Stimulated activated memory B cell treated with anti-CD40 and anti-IgM and Interleukin-4, amounts not matched to agents 10 μg/mL and 1 μg/mL and 100 μg/mL, for 72 hours (primary cell): ENCODE data around the gene SMKR1.
A peak's percentile ranks its signal among the peaks of the same experiment; 100 is the strongest.
"Not testable (repeated sequence)": the region's sequence is repeated elsewhere in the genome, so short reads cannot be mapped to it uniquely, and the experiment has no call there.

ENCODE experiments used
- ATAC-seq: fragments of 150-1000 bp; cut with Tn5 transposase; 2 replicates; pipeline ENCODE4 v1.10.0; 2021
- H3K27ac Mint-ChIP-seq: one replicate; pipeline ENCODE4 v1.8.0; 2022; ENCODE audit warnings: mild to moderate bottlenecking, mixed read lengths
- H3K27me3 Mint-ChIP-seq: one replicate; pipeline ENCODE4 v1.8.0; 2022; ENCODE audit warnings: mixed read lengths
- H3K36me3 Mint-ChIP-seq: one replicate; pipeline ENCODE4 v1.8.0; 2022; ENCODE audit warnings: mixed read lengths
- H3K4me1 Mint-ChIP-seq: one replicate; pipeline ENCODE4 v1.8.0; 2022; ENCODE audit warnings: mixed read lengths
- H3K4me3 Mint-ChIP-seq: one replicate; pipeline ENCODE4 v1.8.0; 2022; ENCODE audit warnings: mild to moderate bottlenecking, moderate library complexity, mixed read lengths
- H3K9me3 Mint-ChIP-seq: one replicate; pipeline ENCODE4 v1.8.0; 2022; ENCODE audit warnings: mixed read lengths

The SMKR1 gene

DNA sequence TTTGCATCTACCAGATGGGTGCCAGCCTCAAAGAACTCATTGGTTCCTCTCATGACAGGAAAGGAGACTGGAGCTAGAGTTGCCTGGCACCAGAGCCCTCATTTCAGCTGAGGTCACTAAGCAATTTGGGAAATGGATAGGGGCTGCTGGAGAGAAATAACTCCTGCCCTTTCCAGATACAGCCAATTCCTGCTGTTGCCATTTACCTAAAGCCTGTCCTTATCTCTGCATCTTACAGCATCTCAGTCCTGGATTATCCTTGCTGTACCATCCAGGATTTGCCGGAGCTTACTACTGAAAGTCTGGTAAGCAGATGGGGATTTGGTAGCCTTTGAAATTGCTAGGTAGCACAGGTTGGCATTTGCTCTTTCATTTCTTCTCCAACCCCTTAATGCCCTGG is 31.9 kb upstream of the SMKR1 start:
- H3K36me3 Mint-ChIP-seq = no peaks in the 10 kb centered on the region
- no peak overlapping the region for H3K27ac Mint-ChIP-seq
- no peak overlapping the region for H3K4me3 Mint-ChIP-seq
- no peaks in the 10 kb centered on the region for H3K4me1 Mint-ChIP-seq
- H3K9me3 Mint-ChIP-seq = no peaks in the 10 kb centered on the region
- H3K27me3 Mint-ChIP-seq = no peaks in the 10 kb centered on the region
- ATAC-seq = no peak

DNA sequence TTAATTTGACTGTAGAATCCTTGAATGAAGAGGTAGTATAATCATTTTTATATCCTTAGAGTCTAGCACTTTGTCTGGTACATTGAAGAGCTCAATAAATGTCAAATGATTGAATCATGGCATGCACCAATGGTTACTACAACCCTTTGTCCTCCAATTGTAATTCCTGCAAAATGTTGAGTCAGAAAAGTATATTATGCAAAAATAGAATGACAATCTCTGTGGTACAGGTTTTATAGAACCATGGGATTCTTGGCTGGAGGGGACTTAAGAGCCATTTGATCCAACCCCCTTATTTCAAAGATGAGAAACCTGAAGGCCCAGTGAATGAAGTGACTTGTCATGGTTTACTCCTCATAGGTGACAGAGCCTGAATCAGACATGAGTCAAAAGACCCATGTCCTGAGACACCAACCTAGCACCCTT is 30.9 kb upstream of the SMKR1 start:
- Mint-ChIP-seq H3K9me3 (no peaks in the 10 kb centered on the region), H3K4me3 (no peak overlapping the region), H3K27me3 (no peaks in the 10 kb centered on the region), H3K36me3 (no peaks in the 10 kb centered on the region), H3K27ac (no peak overlapping the region), H3K4me1 (no peaks in the 10 kb centered on the region)
- no peak for ATAC-seq

DNA sequence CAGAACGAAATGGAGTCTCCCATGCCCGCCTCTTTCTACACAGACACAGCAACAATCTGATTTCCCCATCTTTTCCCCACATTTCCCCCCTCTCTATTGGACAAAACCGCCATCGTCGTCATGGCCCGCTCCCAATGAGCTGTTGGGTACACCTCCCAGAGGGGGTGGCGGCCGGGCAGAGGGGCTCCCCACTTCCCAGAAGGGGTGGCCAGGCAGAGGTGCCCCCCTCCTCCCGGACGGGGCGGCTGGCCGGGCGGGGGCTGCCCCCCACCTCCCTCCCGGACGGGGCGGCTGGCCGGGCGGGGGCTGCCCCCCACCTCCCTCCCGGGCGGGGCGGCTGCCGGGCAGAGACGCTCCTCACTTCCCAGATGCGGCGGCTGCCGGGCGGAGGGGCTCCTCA is 26.4 kb upstream of the SMKR1 start:
- H3K4me1 Mint-ChIP-seq, ATAC-seq, H3K27me3 Mint-ChIP-seq, H3K4me3 Mint-ChIP-seq, H3K9me3 Mint-ChIP-seq, H3K36me3 Mint-ChIP-seq, H3K27ac Mint-ChIP-seq: not testable (repeated sequence)

DNA sequence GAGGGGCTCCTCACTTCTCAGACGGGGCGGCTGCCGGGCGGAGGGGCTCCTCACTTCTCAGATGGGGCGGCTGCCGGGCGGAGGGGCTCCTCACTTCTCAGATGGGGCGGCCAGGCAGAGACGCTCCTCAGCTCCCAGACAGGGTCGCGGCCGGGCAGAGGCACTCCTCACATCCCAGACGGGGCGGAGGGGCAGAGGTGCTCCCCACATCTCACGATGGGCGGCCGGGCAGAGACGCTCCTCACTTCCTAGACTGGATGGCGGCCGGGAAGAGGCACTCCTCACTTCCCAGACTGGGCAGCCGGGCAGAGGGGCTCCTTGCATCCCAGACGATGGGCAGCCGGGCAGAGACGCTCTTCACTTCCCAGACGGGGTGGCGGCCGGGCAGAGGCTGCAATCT is 25.9 kb upstream of the SMKR1 start:
- not testable (repeated sequence) for H3K4me3 Mint-ChIP-seq, H3K27ac Mint-ChIP-seq, H3K9me3 Mint-ChIP-seq, H3K4me1 Mint-ChIP-seq, H3K36me3 Mint-ChIP-seq, H3K27me3 Mint-ChIP-seq, ATAC-seq

DNA sequence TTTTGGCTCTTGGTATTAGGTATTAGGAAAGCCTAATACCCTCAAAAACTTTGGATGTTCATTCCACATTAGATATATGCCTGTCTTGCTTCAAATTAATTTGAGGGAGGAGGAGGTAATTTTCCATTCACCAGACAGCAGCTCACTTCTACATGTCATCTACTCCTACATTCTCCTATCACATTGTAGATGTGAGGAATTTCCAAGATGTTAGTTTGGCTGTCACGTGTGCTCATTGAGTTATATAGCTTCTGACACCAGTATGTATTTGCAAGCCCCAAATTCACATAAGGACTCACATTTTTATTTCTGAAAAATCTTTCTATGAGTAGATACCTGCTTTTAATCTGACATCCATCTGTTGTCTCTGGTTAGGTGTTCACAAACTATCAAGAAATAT is 22.5 kb upstream of the SMKR1 start:
- Mint-ChIP-seq H3K4me1 (no peaks in the 10 kb centered on the region), H3K36me3 (no peaks in the 10 kb centered on the region)

DNA sequence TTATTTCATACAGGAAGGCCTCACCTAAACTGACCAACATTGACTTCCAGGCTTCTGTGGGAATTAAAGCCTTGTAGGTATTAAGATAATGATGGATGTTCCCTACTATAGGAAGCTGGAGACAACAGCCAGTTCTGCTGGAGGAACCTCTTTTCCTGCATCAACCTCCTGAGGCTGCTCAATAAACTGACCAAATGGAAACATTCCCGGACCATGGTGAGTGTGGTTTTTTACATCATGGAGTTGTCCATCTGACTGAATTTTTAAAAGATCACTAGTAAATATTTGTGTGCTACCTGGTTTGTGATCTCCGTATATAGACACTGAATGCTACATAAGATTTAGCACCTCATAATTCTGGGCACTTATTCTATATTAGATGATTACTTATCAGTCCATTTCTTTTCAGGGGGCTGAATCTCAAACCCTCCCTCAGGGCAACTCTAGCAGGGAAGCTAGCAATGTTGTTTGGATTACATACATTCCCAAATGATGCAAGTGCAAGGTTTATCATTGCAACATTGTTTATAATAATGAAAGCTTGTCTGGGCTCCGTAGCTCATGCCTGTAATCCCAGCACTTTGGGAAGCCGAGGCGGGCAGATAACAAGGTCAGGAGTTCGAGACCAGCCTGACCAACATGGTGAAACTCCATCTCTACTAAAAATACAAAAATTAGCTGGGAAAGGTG is 21.5 kb upstream of the SMKR1 start:
- no peak overlapping the region for H3K4me3 Mint-ChIP-seq
- no peak overlapping the region for H3K27ac Mint-ChIP-seq
- no peaks in the 10 kb centered on the region for H3K27me3 Mint-ChIP-seq
- no peaks in the 10 kb centered on the region for H3K4me1 Mint-ChIP-seq
- no peaks in the 10 kb centered on the region for H3K36me3 Mint-ChIP-seq
- ATAC-seq = no peak
- no peaks in the 10 kb centered on the region for H3K9me3 Mint-ChIP-seq

More for the DNA sequence above, 22.5 kb upstream of the SMKR1 start:
- no peak overlapping the region for H3K27ac Mint-ChIP-seq
- no peak overlapping the region for H3K4me3 Mint-ChIP-seq
- H3K9me3 Mint-ChIP-seq = no peaks in the 10 kb centered on the region
- ATAC-seq = no peak
- no peaks in the 10 kb centered on the region for H3K27me3 Mint-ChIP-seq

DNA sequence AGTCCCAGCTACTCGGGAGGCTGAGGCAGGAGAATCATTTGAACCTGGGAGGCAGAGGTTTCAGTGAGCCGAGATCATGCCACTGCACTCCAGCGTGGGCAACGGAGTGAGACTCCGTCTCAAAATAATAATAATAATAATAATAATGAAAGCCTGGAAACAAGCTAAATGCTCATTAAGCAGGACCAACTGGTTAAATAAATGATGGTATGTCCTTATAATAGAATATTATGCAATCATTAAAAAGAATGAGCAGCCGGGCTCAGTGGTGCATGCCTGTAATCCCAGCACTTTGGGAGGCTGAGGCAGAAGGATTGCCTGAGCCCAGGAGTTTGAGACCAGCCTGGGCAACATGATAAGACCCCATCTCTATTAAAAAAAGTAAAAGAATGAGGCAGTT is 21.0 kb upstream of the SMKR1 start:
- not testable (repeated sequence) for H3K4me3 Mint-ChIP-seq, H3K36me3 Mint-ChIP-seq, H3K9me3 Mint-ChIP-seq, ATAC-seq, H3K27me3 Mint-ChIP-seq, H3K27ac Mint-ChIP-seq, H3K4me1 Mint-ChIP-seq

DNA sequence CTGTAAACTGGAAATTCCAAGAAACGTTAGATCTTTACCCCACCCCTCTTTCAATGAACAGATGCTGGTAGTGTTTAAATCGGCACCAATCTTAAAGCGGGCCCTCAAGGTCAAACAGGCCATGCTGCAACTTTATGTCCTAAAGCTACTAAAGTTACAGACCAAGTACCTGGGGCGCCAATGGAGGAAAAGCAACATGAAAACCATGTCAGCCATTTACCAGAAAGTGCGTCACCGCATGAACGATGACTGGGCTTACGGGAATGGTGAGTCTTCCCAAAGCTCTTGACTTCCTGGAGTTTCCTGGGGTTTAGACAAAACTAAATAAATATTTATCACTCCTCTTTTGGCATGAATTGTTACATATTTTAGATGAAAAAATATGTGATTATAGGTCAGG is 19.6 kb upstream of the SMKR1 start:
- Mint-ChIP-seq H3K9me3 (no peaks in the 10 kb centered on the region), H3K4me3 (no peak overlapping the region), H3K27ac (no peak overlapping the region), H3K4me1 (no peaks in the 10 kb centered on the region), H3K27me3 (no peaks in the 10 kb centered on the region), H3K36me3 (no peaks in the 10 kb centered on the region)
- no peak for ATAC-seq

DNA sequence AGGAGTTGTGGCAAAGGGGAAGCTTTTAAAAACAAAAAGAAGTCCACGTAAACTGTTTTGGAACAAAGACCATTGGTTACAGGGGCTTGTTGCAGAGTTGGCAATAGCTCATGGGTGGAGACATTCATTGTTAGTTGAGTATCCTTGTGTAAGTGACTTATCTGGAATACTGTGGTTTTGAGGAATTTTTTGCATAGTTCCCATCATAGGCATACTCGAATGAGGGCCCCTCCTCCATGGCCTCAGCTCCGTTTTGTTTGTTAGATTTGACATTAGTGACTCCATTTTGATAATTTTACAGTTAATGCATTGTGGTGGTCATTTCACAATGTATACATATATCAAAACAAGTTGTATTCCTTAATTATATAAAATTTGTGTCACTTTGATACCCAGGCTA is 12.8 kb upstream of the SMKR1 start:
- Mint-ChIP-seq H3K4me1 (peaks cover 8% of the 10 kb centered on the region), H3K36me3 (no peaks in the 10 kb centered on the region), H3K9me3 (no peaks in the 10 kb centered on the region), H3K4me3 (no peak overlapping the region), H3K27ac (no peak overlapping the region), H3K27me3 (no peaks in the 10 kb centered on the region)
- ATAC-seq = no peak

DNA sequence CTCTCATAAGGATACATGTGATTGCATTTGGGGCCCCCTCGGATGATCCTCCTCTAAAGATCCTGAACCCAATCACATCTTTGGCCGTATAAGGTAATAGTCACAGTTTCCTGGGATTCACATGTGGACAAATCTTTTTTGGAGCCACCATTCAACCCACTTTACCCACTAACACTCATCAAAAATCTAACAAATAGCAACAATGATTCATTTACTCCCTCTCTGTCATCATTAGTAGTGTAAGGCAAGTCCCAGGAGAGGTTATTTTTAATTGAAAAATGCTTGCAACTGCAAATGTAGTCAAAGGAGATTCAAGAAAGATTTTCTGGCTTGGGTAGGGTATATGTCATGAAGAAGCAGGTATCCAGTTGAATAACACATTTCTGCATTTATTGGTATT is 9.9 kb upstream of the SMKR1 start:
- no peaks in the 10 kb centered on the region for H3K27me3 Mint-ChIP-seq
- no peak overlapping the region for H3K27ac Mint-ChIP-seq
- peaks cover 28% of the 10 kb centered on the region for H3K4me1 Mint-ChIP-seq
- H3K9me3 Mint-ChIP-seq = no peaks in the 10 kb centered on the region
- H3K36me3 Mint-ChIP-seq = no peaks in the 10 kb centered on the region
- H3K4me3 Mint-ChIP-seq = no peak overlapping the region
- ATAC-seq = no peak

DNA sequence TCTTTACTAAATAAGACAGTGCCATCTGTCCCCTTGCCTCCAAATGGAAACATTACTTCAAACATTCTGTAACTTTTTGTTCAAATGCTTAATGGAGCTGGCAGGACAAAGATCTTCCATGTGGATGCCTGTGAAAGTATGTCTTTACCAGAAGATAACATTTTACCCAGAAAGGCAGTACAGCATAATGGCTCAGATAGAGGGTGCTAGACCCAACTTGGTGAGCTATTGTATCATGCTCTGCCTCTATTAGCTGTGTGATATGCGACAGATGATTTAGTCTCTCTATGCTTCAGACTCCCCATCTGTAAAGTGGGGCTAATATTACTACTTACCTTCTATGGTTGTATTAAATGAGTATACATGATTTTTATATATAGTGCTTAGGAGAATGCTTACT is 8.8 kb upstream of the SMKR1 start:
- no peaks in the 10 kb centered on the region for H3K9me3 Mint-ChIP-seq
- peaks cover 28% of the 10 kb centered on the region for H3K4me1 Mint-ChIP-seq
- H3K36me3 Mint-ChIP-seq = no peaks in the 10 kb centered on the region
- no peak overlapping the region for H3K4me3 Mint-ChIP-seq
- H3K27ac Mint-ChIP-seq = no peak overlapping the region
- no peaks in the 10 kb centered on the region for H3K27me3 Mint-ChIP-seq
- ATAC-seq = peak; percentile 71

DNA sequence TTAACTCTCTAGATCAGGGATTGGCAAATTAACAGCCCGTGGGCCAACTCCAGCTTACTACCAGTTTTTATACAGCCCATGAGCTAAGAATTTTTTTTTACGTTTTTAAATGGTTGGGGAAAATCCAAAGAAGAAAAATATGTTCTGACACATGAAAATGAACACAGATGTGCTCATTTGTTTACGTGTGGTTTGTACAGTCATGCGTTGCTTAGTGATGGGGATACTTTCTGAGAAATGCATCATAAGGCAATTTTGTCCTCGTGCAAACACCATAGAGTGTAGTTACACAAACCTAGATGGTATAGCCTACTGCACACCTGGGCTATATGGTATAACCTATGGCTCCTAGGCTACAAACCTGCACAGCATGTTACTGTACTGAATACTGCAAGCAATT is 8.3 kb upstream of the SMKR1 start:
- Mint-ChIP-seq H3K4me3 (no peak overlapping the region), H3K27ac (no peak overlapping the region), H3K9me3 (no peaks in the 10 kb centered on the region), H3K4me1 (peaks cover 28% of the 10 kb centered on the region), H3K36me3 (no peaks in the 10 kb centered on the region), H3K27me3 (no peaks in the 10 kb centered on the region)
- ATAC-seq = peak; percentile 87

DNA sequence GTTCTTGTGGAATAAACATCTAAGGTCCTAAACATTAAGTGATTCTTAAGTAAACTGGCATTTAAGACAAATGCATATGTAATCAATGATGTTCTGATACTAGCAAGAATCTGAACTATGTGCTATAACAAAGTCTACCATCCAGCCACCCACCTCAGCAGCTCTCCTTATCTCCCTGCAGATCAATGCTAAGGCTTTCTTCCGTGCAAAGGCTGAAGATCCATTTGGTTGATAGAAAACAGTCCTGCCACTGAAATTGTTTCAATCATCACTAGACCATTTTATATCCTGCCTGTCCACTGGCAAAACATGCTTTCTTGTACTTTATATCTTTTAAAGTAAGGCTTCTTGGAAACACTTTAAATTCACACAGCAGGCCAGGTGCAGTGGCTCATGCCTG is 6.3 kb upstream of the SMKR1 start:
- no peaks in the 10 kb centered on the region for H3K36me3 Mint-ChIP-seq
- H3K4me3 Mint-ChIP-seq = no peak overlapping the region
- H3K27me3 Mint-ChIP-seq = no peaks in the 10 kb centered on the region
- peaks cover 41% of the 10 kb centered on the region for H3K4me1 Mint-ChIP-seq
- H3K9me3 Mint-ChIP-seq = no peaks in the 10 kb centered on the region
- H3K27ac Mint-ChIP-seq = no peak overlapping the region
- ATAC-seq = no peak

DNA sequence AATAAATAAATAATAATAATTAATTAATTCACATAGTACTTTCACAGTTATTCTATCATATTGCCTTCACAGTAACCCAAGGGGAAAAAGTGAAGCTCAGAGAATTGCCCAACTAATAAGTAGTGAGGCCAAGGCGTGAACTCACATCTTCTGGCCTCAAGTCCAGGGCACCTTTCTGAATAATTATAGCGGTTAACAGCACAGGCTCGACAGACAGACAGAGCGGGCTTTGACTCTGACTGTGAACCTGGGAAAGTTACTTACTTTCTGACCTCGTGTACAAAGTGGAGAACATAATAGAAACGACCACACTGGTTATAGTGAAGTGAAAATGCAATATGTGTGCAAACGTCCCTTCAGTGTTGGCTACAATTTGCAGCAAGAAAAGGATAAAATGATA is 5.7 kb upstream of the SMKR1 start:
- H3K4me1 Mint-ChIP-seq = peaks cover 48% of the 10 kb centered on the region
- no peaks in the 10 kb centered on the region for H3K9me3 Mint-ChIP-seq
- H3K27me3 Mint-ChIP-seq = no peaks in the 10 kb centered on the region
- no peak overlapping the region for H3K4me3 Mint-ChIP-seq
- H3K36me3 Mint-ChIP-seq = no peaks in the 10 kb centered on the region
- ATAC-seq = no peak
- H3K27ac Mint-ChIP-seq = peak overlapping the region; percentile 36

DNA sequence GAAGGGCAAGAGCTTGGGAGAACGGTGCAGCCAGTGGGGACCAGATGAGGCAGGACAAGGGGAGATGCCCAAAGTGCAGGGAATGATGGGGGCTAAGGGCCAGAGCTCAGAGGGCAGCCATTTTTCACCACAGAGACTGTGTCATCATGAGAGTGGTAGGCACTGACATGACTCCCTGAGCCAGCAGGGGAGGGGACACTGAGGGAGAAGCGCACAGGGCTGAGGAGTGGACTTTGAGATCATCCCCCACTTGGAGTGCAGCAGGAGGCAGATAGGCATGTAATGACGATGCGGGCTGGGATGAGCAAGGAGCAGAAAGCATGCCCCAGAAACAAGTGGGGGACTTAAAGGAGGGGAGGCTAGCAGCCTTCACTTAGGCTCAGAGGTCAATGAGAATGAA is 5.2 kb upstream of the SMKR1 start:
- Mint-ChIP-seq H3K27me3 (no peaks in the 10 kb centered on the region), H3K4me1 (peaks cover 53% of the 10 kb centered on the region), H3K36me3 (no peaks in the 10 kb centered on the region), H3K27ac (peak overlapping the region; percentile 36), H3K9me3 (no peaks in the 10 kb centered on the region), H3K4me3 (no peak overlapping the region)
- no peak for ATAC-seq

DNA sequence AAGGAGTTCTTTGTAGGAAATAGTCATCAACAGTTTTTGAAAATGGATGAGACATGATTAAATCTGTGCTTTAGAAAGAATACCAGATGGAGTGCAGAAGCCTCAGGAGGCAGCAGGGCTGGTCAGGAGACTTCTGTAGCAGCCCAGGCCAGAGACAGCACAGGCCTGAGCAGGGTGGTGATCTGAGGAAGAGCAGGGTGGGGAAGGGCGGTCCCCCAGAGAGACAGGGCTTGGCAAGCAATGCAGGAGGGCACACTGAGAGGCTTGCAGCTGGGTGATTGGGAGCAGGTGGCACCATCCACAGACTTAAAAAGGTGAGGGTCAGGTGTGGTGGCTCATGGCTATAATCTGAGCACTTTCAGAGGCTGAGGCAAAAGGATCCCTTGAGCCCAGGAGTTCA is 4.3 kb upstream of the SMKR1 start:
- H3K27me3 Mint-ChIP-seq = no peaks in the 10 kb centered on the region
- H3K36me3 Mint-ChIP-seq = no peaks in the 10 kb centered on the region
- peak overlapping the region; percentile 36 for H3K27ac Mint-ChIP-seq
- no peaks in the 10 kb centered on the region for H3K9me3 Mint-ChIP-seq
- no peak for ATAC-seq
- no peak overlapping the region for H3K4me3 Mint-ChIP-seq
- peaks cover 55% of the 10 kb centered on the region for H3K4me1 Mint-ChIP-seq

DNA sequence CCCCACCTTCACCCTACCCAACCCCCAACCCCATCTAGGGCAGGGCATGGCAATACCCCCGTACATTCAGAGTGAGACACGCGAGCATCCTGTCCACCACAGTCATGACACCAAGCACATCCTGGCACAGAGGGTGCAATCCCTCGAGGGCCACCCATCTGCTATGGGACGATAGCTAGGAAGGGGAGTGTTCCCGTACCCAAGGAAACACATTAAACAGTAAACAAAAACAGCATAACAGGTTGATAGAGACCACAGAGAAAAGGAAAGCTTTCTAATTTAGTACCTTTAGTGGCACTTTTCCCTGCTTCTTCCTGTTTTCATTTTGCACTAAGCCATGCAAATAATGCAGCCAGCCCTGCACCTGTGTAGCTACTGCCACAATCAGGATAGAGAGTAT is 2.3 kb upstream of the SMKR1 start:
- no peak for ATAC-seq
- H3K36me3 Mint-ChIP-seq = no peaks in the 10 kb centered on the region
- H3K27ac Mint-ChIP-seq = peak overlapping the region; percentile 65
- H3K27me3 Mint-ChIP-seq = no peaks in the 10 kb centered on the region
- no peaks in the 10 kb centered on the region for H3K9me3 Mint-ChIP-seq
- peak overlapping the region; percentile 49 for H3K4me3 Mint-ChIP-seq
- H3K4me1 Mint-ChIP-seq = peaks cover 54% of the 10 kb centered on the region
